ENCODE results near the gene VWC2.
"Not testable (repeated sequence)": the region's sequence is repeated elsewhere in the genome, so short reads cannot be mapped to it uniquely, and the experiment has no call there.

The VWC2 gene

GRCh38 chr7:49851614-49851934, 78.1 kb downstream of the VWC2 start:
- DNase-seq (ENCODE audit: low spot score), result not testable (repeated sequence)

GRCh38 chr7:49852619-49853462, 79.4 kb downstream of the VWC2 start:
- DNase-seq (ENCODE audit: low spot score), result peak; percentile 78

- DNase-seq (ENCODE audit: low spot score), result no peak
Measured at GRCh38 chr7:49855281-49855980, 82.0 kb downstream of the VWC2 start.

GRCh38 chr7:49860293-49860692, 86.9 kb downstream of the VWC2 start:
- no peak for DNase-seq (ENCODE audit: low spot score)

GRCh38 chr7:49866076-49866735, 92.8 kb downstream of the VWC2 start:
- DNase-seq (ENCODE audit: low spot score), result no peak

GRCh38 chr7:49866910-49867309, 93.5 kb downstream of the VWC2 start:
- DNase-seq (ENCODE audit: low spot score), result no peak

GRCh38 chr7:49873420-49873819, 100.0 kb downstream of the VWC2 start:
- DNase-seq (ENCODE audit: low spot score), result no peak

- no peak for DNase-seq (ENCODE audit: low spot score)
Measured at GRCh38 chr7:49875336-49875735, 101.9 kb downstream of the VWC2 start.

GRCh38 chr7:49876202-49876601, 102.8 kb downstream of the VWC2 start:
- DNase-seq (ENCODE audit: low spot score), result no peak

GRCh38 chr7:49878089-49878488, 104.7 kb downstream of the VWC2 start:
- DNase-seq (ENCODE audit: low spot score), result no peak

- no peak for DNase-seq (ENCODE audit: low spot score)
Measured at GRCh38 chr7:49878627-49879026, 105.2 kb downstream of the VWC2 start.

GRCh38 chr7:49883933-49884332, 110.5 kb downstream of the VWC2 start:
- no peak for DNase-seq (ENCODE audit: low spot score)

- DNase-seq (ENCODE audit: low spot score), result no peak
Measured at GRCh38 chr7:49885593-49886285, 112.3 kb downstream of the VWC2 start.

- no peak for DNase-seq (ENCODE audit: low spot score)
Measured at GRCh38 chr7:49892481-49892880, 119.0 kb downstream of the VWC2 start.

- DNase-seq (ENCODE audit: low spot score), result no peak
Measured at GRCh38 chr7:49893131-49893530, 119.7 kb downstream of the VWC2 start.

- no peak for DNase-seq (ENCODE audit: low spot score)
Measured at GRCh38 chr7:49894543-49894942, 121.1 kb downstream of the VWC2 start.

- DNase-seq (ENCODE audit: low spot score), result no peak
Measured at GRCh38 chr7:49911909-49912308, 138.5 kb downstream of the VWC2 start.

- no peak for DNase-seq (ENCODE audit: low spot score)
Measured at GRCh38 chr7:49926720-49927119, 153.3 kb downstream of the VWC2 start.

- no peak for DNase-seq (ENCODE audit: low spot score)
Measured at GRCh38 chr7:49927631-49928030, 154.2 kb downstream of the VWC2 start.

GRCh38 chr7:49928787-49929186, 155.3 kb downstream of the VWC2 start:
- DNase-seq (ENCODE audit: low spot score), result no peak

GRCh38 chr7:49931627-49932026, 158.2 kb downstream of the VWC2 start:
- no peak for DNase-seq (ENCODE audit: low spot score)

GRCh38 chr7:49937608-49938007, 164.2 kb downstream of the VWC2 start:
- no peak for DNase-seq (ENCODE audit: low spot score)
